ENCODE results near the gene FOXJ2.
"Not testable (repeated sequence)": the region's sequence is repeated elsewhere in the genome, so short reads cannot be mapped to it uniquely, and the experiment has no call there.

FOXJ2 gene

GRCh38 chr12:8028267-8028666, 4.2 kb upstream of the FOXJ2 start:
- no peak for DNase-seq (ENCODE audit: low read depth)
- no peak overlapping the region for H3K4me3 ChIP-seq (ENCODE audit: low read depth, low read length)

DNA sequence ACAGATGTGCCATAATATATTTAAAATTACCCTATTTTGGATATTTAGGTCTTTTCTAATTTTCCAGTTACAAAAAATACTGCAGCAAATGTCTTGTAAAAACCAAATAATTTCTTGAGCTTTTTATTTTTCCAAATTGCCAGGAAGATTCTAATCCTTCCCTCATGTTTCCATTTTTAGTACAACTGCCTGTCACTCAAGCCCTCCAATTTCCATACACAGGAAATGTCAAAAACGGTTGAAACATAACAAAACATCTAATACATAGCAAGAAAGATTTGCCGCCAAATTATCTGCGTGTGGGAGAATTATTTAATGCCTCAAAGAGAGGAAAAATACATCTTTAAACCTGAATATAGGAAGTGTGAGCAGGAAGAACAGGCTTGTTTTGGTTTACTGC, 2.3 kb upstream of the FOXJ2 start:
- no peak overlapping the region for H3K4me3 ChIP-seq (ENCODE audit: low read depth, low read length)
- no peak for DNase-seq (ENCODE audit: low read depth)
- TF ChIP-seq MAX (IDR thresholded peaks at IDR 0.05; ENCODE audit: low read depth, low read length) = no peak
- TF ChIP-seq, protein P1, sequence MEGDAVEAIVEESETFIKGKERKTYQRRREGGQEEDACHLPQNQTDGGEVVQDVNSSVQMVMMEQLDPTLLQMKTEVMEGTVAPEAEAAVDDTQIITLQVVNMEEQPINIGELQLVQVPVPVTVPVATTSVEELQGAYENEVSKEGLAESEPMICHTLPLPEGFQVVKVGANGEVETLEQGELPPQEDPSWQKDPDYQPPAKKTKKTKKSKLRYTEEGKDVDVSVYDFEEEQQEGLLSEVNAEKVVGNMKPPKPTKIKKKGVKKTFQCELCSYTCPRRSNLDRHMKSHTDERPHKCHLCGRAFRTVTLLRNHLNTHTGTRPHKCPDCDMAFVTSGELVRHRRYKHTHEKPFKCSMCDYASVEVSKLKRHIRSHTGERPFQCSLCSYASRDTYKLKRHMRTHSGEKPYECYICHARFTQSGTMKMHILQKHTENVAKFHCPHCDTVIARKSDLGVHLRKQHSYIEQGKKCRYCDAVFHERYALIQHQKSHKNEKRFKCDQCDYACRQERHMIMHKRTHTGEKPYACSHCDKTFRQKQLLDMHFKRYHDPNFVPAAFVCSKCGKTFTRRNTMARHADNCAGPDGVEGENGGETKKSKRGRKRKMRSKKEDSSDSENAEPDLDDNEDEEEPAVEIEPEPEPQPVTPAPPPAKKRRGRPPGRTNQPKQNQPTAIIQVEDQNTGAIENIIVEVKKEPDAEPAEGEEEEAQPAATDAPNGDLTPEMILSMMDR (IDR thresholded peaks at IDR 0.05; ENCODE audit: low read depth, low read length) = no peak
- TF ChIP-seq POLR2A (IDR thresholded peaks at IDR 0.05; ENCODE audit: extremely low read depth, insufficient read length) = no peak
- no peak for TF ChIP-seq MYC (IDR thresholded peaks at IDR 0.05; ENCODE audit: low read depth, low read length)

More at GRCh38 chr12:8028267-8028666, 4.2 kb upstream of the FOXJ2 start:
- TF ChIP-seq MAX (IDR thresholded peaks at IDR 0.05; ENCODE audit: low read depth, low read length) = no peak
- TF ChIP-seq, protein P1 (IDR thresholded peaks at IDR 0.05; ENCODE audit: low read depth, low read length) = no peak
- no peak for TF ChIP-seq POLR2A (IDR thresholded peaks at IDR 0.05; ENCODE audit: extremely low read depth, insufficient read length)
- TF ChIP-seq MYC (IDR thresholded peaks at IDR 0.05; ENCODE audit: low read depth, low read length) = no peak

GRCh38 chr12:8031017-8031416, 1.5 kb upstream of the FOXJ2 start:
- not testable (repeated sequence) for H3K4me3 ChIP-seq (ENCODE audit: low read depth, low read length); DNase-seq (ENCODE audit: low read depth)

- H3K4me3 ChIP-seq (ENCODE audit: low read depth, low read length) = peak overlapping the region; percentile 48
- peak; percentile 18 for DNase-seq (ENCODE audit: low read depth)
- TF ChIP-seq, protein P1 (IDR thresholded peaks at IDR 0.05; ENCODE audit: low read depth, low read length) = no peak
- TF ChIP-seq MAX (IDR thresholded peaks at IDR 0.05; ENCODE audit: low read depth, low read length) = no peak
- no peak for TF ChIP-seq POLR2A (IDR thresholded peaks at IDR 0.05; ENCODE audit: extremely low read depth, insufficient read length)
- TF ChIP-seq MYC (IDR thresholded peaks at IDR 0.05; ENCODE audit: low read depth, low read length) = no peak
These were observed 659 bp upstream of the FOXJ2 start for GRCh38 chr12:8031872-8032241.

GRCh38 chr12:8033153-8034044, 883 bp downstream of the FOXJ2 start:
- peak; percentile 68 for DNase-seq (ENCODE audit: low read depth)
- peak overlapping the region; percentile 75 for H3K4me3 ChIP-seq (ENCODE audit: low read depth, low read length)
- no peak for TF ChIP-seq POLR2A (IDR thresholded peaks at IDR 0.05; ENCODE audit: extremely low read depth, insufficient read length)
- TF ChIP-seq MAX (IDR thresholded peaks at IDR 0.05; ENCODE audit: low read depth, low read length) = no peak
- TF ChIP-seq, protein P1 (IDR thresholded peaks at IDR 0.05; ENCODE audit: low read depth, low read length) = no peak
- TF ChIP-seq MYC (IDR thresholded peaks at IDR 0.05; ENCODE audit: low read depth, low read length) = no peak

DNA sequence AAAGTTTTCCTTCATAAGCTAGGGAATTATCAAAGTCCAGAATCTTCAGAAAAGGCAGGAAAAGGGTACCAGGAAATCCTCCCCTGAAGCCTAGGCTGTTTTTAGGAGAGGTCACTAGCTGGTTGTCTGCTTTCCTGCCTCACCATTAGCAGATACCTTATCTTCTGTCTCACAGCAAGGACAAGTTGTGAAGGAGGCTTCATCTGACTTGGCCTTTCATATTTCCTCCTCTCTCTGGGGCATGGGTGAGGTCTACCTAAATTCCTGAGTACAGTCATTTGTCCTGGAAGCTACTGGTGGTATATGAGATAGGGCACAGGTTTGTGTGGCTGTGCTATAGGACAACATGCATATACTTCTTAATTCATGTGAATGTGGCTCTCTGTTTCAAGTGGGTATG, 2.3 kb downstream of the FOXJ2 start:
- peak overlapping the region; percentile 32 for H3K4me3 ChIP-seq (ENCODE audit: low read depth, low read length)
- TF ChIP-seq MYC (IDR thresholded peaks at IDR 0.05; ENCODE audit: low read depth, low read length) (no peak), MAX (IDR thresholded peaks at IDR 0.05; ENCODE audit: low read depth, low read length) (no peak), POLR2A (IDR thresholded peaks at IDR 0.05; ENCODE audit: extremely low read depth, insufficient read length) (no peak)
- TF ChIP-seq, protein P1 (IDR thresholded peaks at IDR 0.05; ENCODE audit: low read depth, low read length) = no peak
- no peak for DNase-seq (ENCODE audit: low read depth)

Measured in NB4 (cell line).